Progenitor cell of endocrine pancreas (in vitro differentiated cells): Measurements from ENCODE around the gene OR10A4. TPM values are rescaled to one million over a fixed set of nuclear protein-coding genes. Genes with fewer than 3 reads are reported as not detected.

ENCODE experiments used
- DNase-seq: peaks from one replicate; pipeline ENCODE4 v3.0.0; 2021; ENCODE audit warnings: low spot score; ENCODE audit not compliant: unreplicated experiment
- H3K27ac Mint-ChIP-seq: 2 replicates; pipeline ENCODE4 v1.8.0; 2021; ENCODE audit warnings: mild to moderate bottlenecking, moderate library complexity, mixed read lengths
- H3K27me3 Mint-ChIP-seq: 2 replicates; pipeline ENCODE4 v1.8.0; 2021; ENCODE audit warnings: mixed read lengths
- H3K36me3 Mint-ChIP-seq: 2 replicates; pipeline ENCODE4 v1.8.0; 2022; ENCODE audit warnings: mixed read lengths; ENCODE audit not compliant: insufficient read depth
- H3K4me1 Mint-ChIP-seq: 2 replicates; pipeline ENCODE4 v1.8.0; 2021; ENCODE audit warnings: low read depth, mixed read lengths
- H3K4me3 Mint-ChIP-seq: 2 replicates; pipeline ENCODE4 v1.8.0; 2021; ENCODE audit warnings: low read depth, mild to moderate bottlenecking, moderate library complexity, mixed read lengths
- H3K9me3 Mint-ChIP-seq: 2 replicates; pipeline ENCODE4 v1.8.0; 2021; ENCODE audit warnings: low read depth, mixed read lengths
- CTCF ChIP-seq: fragments of 200-600 bp; sonication (generic); IDR thresholded peaks from one replicate; pipeline ENCODE4 v1.5.0; 2021; ENCODE audit warnings: antibody characterized with exemption, mild to moderate bottlenecking; ENCODE audit not compliant: unreplicated experiment
- total RNA-seq: library from RNA; stranded (reverse); gene quantifications from 2 replicates; pipeline ENCODE4 v1.2.1, GENCODE V29; 2021

Gene OR10A4
- total RNA-seq, 1 donor from 2014 or later = not detected

DNA sequence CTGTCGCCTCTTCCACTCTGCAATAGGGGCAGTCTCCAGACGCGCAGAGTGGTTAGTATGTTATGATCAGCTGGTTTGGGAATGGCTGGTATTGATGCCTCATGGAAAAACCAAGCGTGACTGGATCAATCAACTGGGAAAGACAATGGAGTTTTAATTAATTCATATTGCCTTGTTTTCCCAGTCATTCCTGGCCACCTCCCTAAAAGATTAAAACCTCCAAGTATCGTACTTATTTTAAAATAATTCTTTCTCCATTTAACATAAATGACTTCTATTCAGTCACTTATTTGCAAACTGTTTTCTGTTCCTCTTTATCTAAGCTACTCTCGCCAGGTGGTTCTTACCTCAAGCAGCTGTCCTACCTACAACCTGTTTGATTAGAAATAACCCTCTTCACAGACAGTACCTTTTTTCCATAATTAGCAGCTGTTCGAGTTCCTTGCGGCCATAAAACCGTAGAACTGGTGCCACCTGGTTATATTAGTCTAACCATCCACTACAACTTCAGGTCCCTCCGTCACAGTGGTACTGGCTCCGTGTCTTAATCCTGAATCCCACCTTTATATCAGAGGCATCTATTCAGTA lies 50.7 kb downstream of the OR10A4 start:
- H3K36me3 Mint-ChIP-seq = no peaks in the 10 kb centered on the region
- DNase-seq = no peak
- H3K4me3 Mint-ChIP-seq = peak overlapping the region; percentile 94
- peaks cover 7% of the 10 kb centered on the region for H3K4me1 Mint-ChIP-seq
- H3K27ac Mint-ChIP-seq = peak overlapping the region; percentile 73
- H3K9me3 Mint-ChIP-seq = no peaks in the 10 kb centered on the region
- TF ChIP-seq CTCF = no peak
- no peaks in the 10 kb centered on the region for H3K27me3 Mint-ChIP-seq

Other genes starting within 250 kb of the OR10A4 start
- gene DCHS1, start 220.8 kb upstream of the OR10A4 start, total RNA-seq = 54.7 and 61.4 TPM in 2 replicates
- gene MRPL17, start 193.3 kb upstream of the OR10A4 start, total RNA-seq = 36.5 and 41.3 TPM in 2 replicates
- 0.48 and 1.0 TPM in 2 replicates for gene OR2AG2, start 104.6 kb upstream of the OR10A4 start, total RNA-seq
- not detected in 2 replicates for gene OR2AG1, start 93.6 kb upstream of the OR10A4 start, total RNA-seq
- 0.13 and 0.24 TPM in 2 replicates for gene OR6A2, start 76.9 kb upstream of the OR10A4 start, total RNA-seq
- not detected in 2 replicates for gene OR10A5, start 30.9 kb upstream of the OR10A4 start, total RNA-seq
- not detected in 2 replicates for gene OR10A2, start 13.6 kb upstream of the OR10A4 start, total RNA-seq
- gene OR2D2, start 15.9 kb downstream of the OR10A4 start, total RNA-seq = 0.53 TPM in 1 of 2 replicates, not detected in the other
- not detected in 2 replicates for gene OR2D3, start 44.4 kb downstream of the OR10A4 start, total RNA-seq
- gene ZNF215, start 49.8 kb downstream of the OR10A4 start, total RNA-seq = 3.8 and 4.9 TPM in 2 replicates
- gene ZNF214, start 143.7 kb downstream of the OR10A4 start, total RNA-seq = 10.8 and 11.4 TPM in 2 replicates
- 0.26 and 0.29 TPM in 2 replicates for gene NLRP14, start 143.9 kb downstream of the OR10A4 start, total RNA-seq
- 0.14 TPM in 1 of 2 replicates, not detected in the other for gene RBMXL2, start 212.4 kb downstream of the OR10A4 start, total RNA-seq